ENCODE results near the gene ZNF189. TPM values are rescaled to one million over a fixed set of nuclear protein-coding genes. Genes with fewer than 3 reads are reported as not detected.

Gene ZNF189
- total RNA-seq, result 6.9 and 8.3 TPM in 2 replicates

GRCh38 chr9:101398068-101398929 is at the start of gene ZNF189, which contains the start of gene MRPL50:
Gene ZNF189 (plus strand): TSS chr9:101398851. CDS start chr9:101399157, 306 bp downstream.
Gene MRPL50 (minus strand): TSS chr9:101398618. CDS start chr9:101398592, 26 bp downstream.

GRCh38 chr9:101384873-101385536 is 13.6 kb upstream of the ZNF189 start, which contains the start of gene BAAT:
Gene BAAT (minus strand): TSS chr9:101385006. CDS start chr9:101371404, 13,602 bp downstream.

GRCh38 chr9:101435601-101436079 is 37.0 kb downstream of the ZNF189 start, which contains the start of gene ALDOB:
Gene ALDOB (minus strand): TSS chr9:101435774. CDS start chr9:101430887, 4,887 bp downstream.

Other genes starting within 250 kb of the ZNF189 start
- gene BAAT, start 13.8 kb upstream of the ZNF189 start, total RNA-seq, result 0.05 and 0.07 TPM in 2 replicates
- gene MRPL50, start 233 bp upstream of the ZNF189 start, total RNA-seq, result 13.5 and 14.2 TPM in 2 replicates
- gene ALDOB, start 36.9 kb downstream of the ZNF189 start, total RNA-seq, result not detected in 2 replicates
- gene RNF20, start 135.0 kb downstream of the ZNF189 start, total RNA-seq, result 11.4 and 18.1 TPM in 2 replicates
- gene PPP3R2, start 196.1 kb downstream of the ZNF189 start, total RNA-seq, result not detected in 2 replicates